ENCODE data around the gene NEK7.

DNA sequence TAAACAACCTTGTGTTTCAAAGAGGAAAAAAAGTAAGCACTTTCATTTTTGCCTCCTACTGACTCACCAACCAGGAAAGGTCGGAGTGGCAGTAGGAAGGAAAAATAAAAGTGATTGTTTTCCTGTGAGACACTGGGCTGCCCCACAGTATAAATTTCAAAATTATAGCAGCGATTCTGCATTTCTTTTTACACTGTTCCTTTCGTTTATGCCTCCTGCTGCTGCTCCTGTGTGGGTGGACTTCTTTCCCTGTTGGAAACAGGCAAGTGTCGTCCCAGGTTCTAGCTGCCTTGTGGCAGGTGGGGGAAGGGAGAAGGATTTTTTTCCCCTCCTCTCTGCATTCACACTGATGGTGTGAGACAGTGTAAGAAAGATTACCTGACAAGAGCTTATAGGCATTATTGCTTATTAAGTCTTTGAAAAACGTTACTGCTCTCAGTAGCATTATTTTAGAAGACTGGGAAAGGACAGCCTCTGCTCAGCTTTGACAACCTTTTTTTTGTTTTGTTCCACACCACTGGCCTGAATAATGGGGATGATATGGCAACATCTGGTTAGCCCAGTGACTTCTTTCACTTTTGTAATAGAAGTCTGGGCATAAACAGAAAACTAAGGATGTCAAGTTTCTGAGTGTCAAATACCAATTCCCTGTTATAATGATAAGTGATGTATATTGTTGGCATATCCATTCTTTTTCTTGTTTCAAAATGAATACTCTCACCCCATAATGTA is 77.9 kb downstream of the NEK7 start:
- TF ChIP-seq, protein P1, sequence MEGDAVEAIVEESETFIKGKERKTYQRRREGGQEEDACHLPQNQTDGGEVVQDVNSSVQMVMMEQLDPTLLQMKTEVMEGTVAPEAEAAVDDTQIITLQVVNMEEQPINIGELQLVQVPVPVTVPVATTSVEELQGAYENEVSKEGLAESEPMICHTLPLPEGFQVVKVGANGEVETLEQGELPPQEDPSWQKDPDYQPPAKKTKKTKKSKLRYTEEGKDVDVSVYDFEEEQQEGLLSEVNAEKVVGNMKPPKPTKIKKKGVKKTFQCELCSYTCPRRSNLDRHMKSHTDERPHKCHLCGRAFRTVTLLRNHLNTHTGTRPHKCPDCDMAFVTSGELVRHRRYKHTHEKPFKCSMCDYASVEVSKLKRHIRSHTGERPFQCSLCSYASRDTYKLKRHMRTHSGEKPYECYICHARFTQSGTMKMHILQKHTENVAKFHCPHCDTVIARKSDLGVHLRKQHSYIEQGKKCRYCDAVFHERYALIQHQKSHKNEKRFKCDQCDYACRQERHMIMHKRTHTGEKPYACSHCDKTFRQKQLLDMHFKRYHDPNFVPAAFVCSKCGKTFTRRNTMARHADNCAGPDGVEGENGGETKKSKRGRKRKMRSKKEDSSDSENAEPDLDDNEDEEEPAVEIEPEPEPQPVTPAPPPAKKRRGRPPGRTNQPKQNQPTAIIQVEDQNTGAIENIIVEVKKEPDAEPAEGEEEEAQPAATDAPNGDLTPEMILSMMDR (IDR thresholded peaks at IDR 0.05; ENCODE audit: insufficient read depth, low read length, poor library complexity, severe bottlenecking): no peak
- no peak for TF ChIP-seq EZH2phosphoT487 (conservative IDR thresholded peaks at IDR 0.05; ENCODE audit: low read length)
